Measurements from ENCODE around the gene LEP. TPM values are rescaled to one million over a fixed set of nuclear protein-coding genes. Genes with fewer than 3 reads are reported as not detected.
A peak's percentile ranks its signal among the peaks of the same experiment; 100 is the strongest.

Gene LEP
- total and polyA plus RNA-seq, 7 donors, result 0.08 to 0.78 (median 0.30) TPM

DNA sequence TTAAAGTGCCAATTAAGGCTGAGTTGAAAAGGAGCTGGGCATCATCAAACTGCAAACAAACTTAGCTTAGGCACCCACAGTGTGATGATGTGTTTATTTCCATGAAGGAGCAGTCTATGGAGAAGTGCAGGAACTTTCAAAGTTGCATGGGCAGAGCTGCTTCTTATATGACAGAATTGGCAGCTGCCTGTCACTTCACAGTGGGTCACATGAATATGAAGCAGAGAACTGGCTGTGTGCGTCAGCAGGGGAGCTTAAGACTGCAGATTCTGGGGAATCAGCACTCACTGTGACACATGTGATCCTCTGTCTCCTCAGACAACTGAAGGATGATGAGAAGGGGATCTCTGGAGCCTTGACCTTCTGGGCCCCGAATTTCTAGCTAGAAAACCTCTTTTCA, 66.0 kb downstream of the LEP start:
- peak; percentile 57 to 90 (median 72) for ATAC-seq
- DNase-seq, result no peak
- TF ChIP-seq, protein P1, sequence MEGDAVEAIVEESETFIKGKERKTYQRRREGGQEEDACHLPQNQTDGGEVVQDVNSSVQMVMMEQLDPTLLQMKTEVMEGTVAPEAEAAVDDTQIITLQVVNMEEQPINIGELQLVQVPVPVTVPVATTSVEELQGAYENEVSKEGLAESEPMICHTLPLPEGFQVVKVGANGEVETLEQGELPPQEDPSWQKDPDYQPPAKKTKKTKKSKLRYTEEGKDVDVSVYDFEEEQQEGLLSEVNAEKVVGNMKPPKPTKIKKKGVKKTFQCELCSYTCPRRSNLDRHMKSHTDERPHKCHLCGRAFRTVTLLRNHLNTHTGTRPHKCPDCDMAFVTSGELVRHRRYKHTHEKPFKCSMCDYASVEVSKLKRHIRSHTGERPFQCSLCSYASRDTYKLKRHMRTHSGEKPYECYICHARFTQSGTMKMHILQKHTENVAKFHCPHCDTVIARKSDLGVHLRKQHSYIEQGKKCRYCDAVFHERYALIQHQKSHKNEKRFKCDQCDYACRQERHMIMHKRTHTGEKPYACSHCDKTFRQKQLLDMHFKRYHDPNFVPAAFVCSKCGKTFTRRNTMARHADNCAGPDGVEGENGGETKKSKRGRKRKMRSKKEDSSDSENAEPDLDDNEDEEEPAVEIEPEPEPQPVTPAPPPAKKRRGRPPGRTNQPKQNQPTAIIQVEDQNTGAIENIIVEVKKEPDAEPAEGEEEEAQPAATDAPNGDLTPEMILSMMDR (IDR thresholded peaks at IDR 0.05), result no peak
- no peak overlapping the region for H3K4me3 ChIP-seq
- intact Hi-C loops (cut with DNase I), result no loop called here
- H3K36me3 ChIP-seq (ENCODE audit: insufficient read depth in 1 of 2, low read depth in 1 of 2), result peaks cover 13 to 95% of the 10 kb centered on the region in 2 donors
- H3K27ac ChIP-seq, result peak overlapping the region; percentile 31
- WGBS, 3 donors, result 69 to 90% (median 81%) methylated on average over 2 of the region's 2 CpGs
- no peaks in the 10 kb centered on the region for H3K27me3 ChIP-seq (ENCODE audit: insufficient read depth in 3 of 3, low read length in 2 of 3)
- no peaks in the 10 kb centered on the region for H3K4me1 ChIP-seq
- H3K9me3 ChIP-seq, result no peaks in the 10 kb centered on the region

Other genes with a start within 250 kb of the LEP start
- 1 to 10 TPM; 2.7 to 5.0 (median 3.1) TPM for gene LRRC4, start 209.8 kb upstream of the LEP start, total RNA-seq
- 1 to 10 TPM in 1 of 3 donors, under 1 TPM in 2; 0.39 to 1.2 (median 0.61) TPM for gene LRRC4, start 209.8 kb upstream of the LEP start, polyA plus RNA-seq
- 10 to 100 TPM; 22.8 to 33.4 (median 28.7) TPM for gene RBM28, start 102.6 kb downstream of the LEP start, total RNA-seq
- gene RBM28, start 102.6 kb downstream of the LEP start, polyA plus RNA-seq, result 10 to 100 TPM; 26.0 to 45.0 (median 38.2) TPM
- 10 to 100 TPM in 2 of 4 donors, 1 to 10 TPM in 2; 2.0 to 27.7 (median 8.1) TPM for gene PRRT4, start 120.4 kb downstream of the LEP start, total RNA-seq
- 1 to 10 TPM in 2 of 3 donors, under 1 TPM in 1; 0.87 to 3.5 (median 3.0) TPM for gene PRRT4, start 120.4 kb downstream of the LEP start, polyA plus RNA-seq
- 10 to 100 TPM in 1 of 4 donors, 1 to 10 TPM in 3; 6.2 to 10.3 (median 8.6) TPM for gene IMPDH1, start 168.7 kb downstream of the LEP start, total RNA-seq
- gene IMPDH1, start 168.7 kb downstream of the LEP start, polyA plus RNA-seq, result 1 to 10 TPM; 5.6 to 8.8 (median 6.2) TPM
- gene HILPDA, start 214.6 kb downstream of the LEP start, total RNA-seq, result 1 to 10 TPM; 1.9 to 6.0 (median 2.8) TPM
- gene HILPDA, start 214.6 kb downstream of the LEP start, polyA plus RNA-seq, result 1 to 10 TPM; 4.1 to 9.7 (median 8.5) TPM
- 10 to 100 TPM; 18.1 to 29.2 (median 21.8) TPM for gene METTL2B, start 235.5 kb downstream of the LEP start, total RNA-seq
- 10 to 100 TPM; 11.8 to 26.0 (median 24.2) TPM for gene METTL2B, start 235.5 kb downstream of the LEP start, polyA plus RNA-seq